Caco-2 (cell line): Measurements from ENCODE around the gene TRPM6. TPM values are rescaled to one million over a fixed set of nuclear protein-coding genes. Genes with fewer than 3 reads are reported as not detected.

Experiments used
- BruUV-seq: library from RNA; stranded (reverse); fragments of 400-500 nt; replicated peaks from 2 replicates; lab custom pipeline; 2021; lab: Mats Ljungman, UMichigan
- CTCF ChIA-PET: fragments of 300-600 bp; sonication (Branson Sonifier 250); formaldehyde crosslinking; loops from one replicate; lab custom pipeline; 2022; ENCODE audit warnings: antibody characterized with exemption; lab: Charles Lee
- POLR2A ChIA-PET: fragments of 300-600 bp; sonication (Branson Sonifier 250); formaldehyde crosslinking; loops from one replicate; lab custom pipeline; 2022; ENCODE audit warnings: antibody characterized with exemption; lab: Charles Lee
- DNase-seq, 2 experiments: peaks; one replicate each; pipeline versions ENCODE4 v3.0.0 to v3.0.0-alpha.2; 2020 to 2022
- H3K27me3 ChIP-seq: replicated peaks from 2 replicates; pipeline ENCODE4 v1.6.0; 2011; ENCODE audit warnings: low read length; ENCODE audit not compliant: control insufficient read depth, insufficient read depth
- H3K36me3 ChIP-seq: 2 replicates; pipeline ENCODE4 v1.5.1; 2011; ENCODE audit warnings: low read length; ENCODE audit not compliant: control insufficient read depth, insufficient read depth
- H3K4me1 ChIP-seq: fragments of 250-450 bp; sonication (Bioruptor Pico); 2 replicates; pipeline ENCODE4 v1.5.1; 2020; ENCODE audit warnings: mild to moderate bottlenecking
- H3K4me3 ChIP-seq: 2 replicates; pipeline ENCODE4 v1.5.1; 2011; ENCODE audit warnings: low read depth, mild to moderate bottlenecking, control low read depth, low read length
- H3K9me3 ChIP-seq: fragments of 250-450 bp; sonication (Bioruptor Pico); 2 replicates; pipeline ENCODE4 v1.5.1; 2020; ENCODE audit warnings: mild to moderate bottlenecking, moderate library complexity
- H3K27ac Mint-ChIP-seq: one replicate; pipeline ENCODE4 v1.8.0; 2022; ENCODE audit warnings: mixed read lengths; ENCODE audit not compliant: unreplicated experiment
- H3K27me3 Mint-ChIP-seq: one replicate; pipeline ENCODE4 v1.8.0; 2022; ENCODE audit warnings: mixed read lengths; ENCODE audit not compliant: insufficient read depth, unreplicated experiment
- H3K36me3 Mint-ChIP-seq: one replicate; pipeline ENCODE4 v1.8.0; 2022; ENCODE audit warnings: mild to moderate bottlenecking, mixed read lengths; ENCODE audit not compliant: insufficient read depth, unreplicated experiment
- H3K4me1 Mint-ChIP-seq: one replicate; pipeline ENCODE4 v1.8.0; 2022; ENCODE audit warnings: low read depth, mixed read lengths; ENCODE audit not compliant: unreplicated experiment
- H3K4me3 Mint-ChIP-seq: one replicate; pipeline ENCODE4 v1.8.0; 2022; ENCODE audit warnings: mild to moderate bottlenecking, moderate library complexity, mixed read lengths; ENCODE audit not compliant: unreplicated experiment
- H3K9me3 Mint-ChIP-seq: one replicate; pipeline ENCODE4 v1.8.0; 2022; ENCODE audit warnings: mixed read lengths; ENCODE audit not compliant: unreplicated experiment
- intact Hi-C: fragments of 100-400 bp; cut with micrococcal nuclease; formaldehyde crosslinking; loops from one replicate; pipeline ENCODE4 v1.10.0; 2022; ENCODE audit not compliant: unreplicated experiment
- total RNA-seq: library from RNA; stranded (reverse); gene quantifications from 2 replicates; pipeline ENCODE4 v1.2.3, GENCODE V29; 2022
- TF ChIP-seq, protein P1 (sequence below), 2 experiments: fragments of 200-600 bp in 1 of 2; IDR thresholded peaks; 1 replicate in 1 of 2; 2 replicates in 1 of 2; pipeline versions ENCODE4 v1.5.1 to v1.8.0; 2011 to 2022; ENCODE audit warnings: antibody characterized with exemption in 1 of 2, control low read depth in 1 of 2, inconsistent platforms in 1 of 2, low read depth in 1 of 2, low read length in 1 of 2, mild to moderate bottlenecking in 1 of 2, moderate library complexity in 1 of 2; ENCODE audit not compliant: insufficient read depth in 1 of 2, severe bottlenecking in 1 of 2, unreplicated experiment in 1 of 2

TRPM6 gene
- total RNA-seq, 1 experiment from 2014 or later = 5.0 TPM

DNA sequence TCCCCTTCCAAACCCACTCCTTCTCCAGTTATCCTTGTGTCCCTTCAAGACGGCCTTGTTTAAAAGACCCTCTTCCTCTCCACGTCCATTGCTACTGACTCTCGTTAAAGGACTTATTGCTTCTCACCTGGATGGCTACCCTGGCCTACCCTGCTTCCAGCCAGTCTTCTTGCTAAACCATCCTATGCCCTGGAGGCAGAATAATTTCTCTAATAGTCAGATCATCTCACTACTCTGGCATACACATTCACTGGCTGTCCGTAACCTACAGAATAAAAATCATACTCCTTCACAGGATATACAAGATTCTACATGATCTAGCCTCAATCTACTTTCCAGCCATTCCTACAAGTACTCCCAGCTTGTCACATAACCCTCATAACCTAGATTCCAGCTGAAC is 92.6 kb downstream of the TRPM6 start:
- CTCF ChIA-PET = no interaction called here
- intact Hi-C loops = no loop called here
- POLR2A ChIA-PET = no interaction called here
- TF ChIP-seq, protein P1, sequence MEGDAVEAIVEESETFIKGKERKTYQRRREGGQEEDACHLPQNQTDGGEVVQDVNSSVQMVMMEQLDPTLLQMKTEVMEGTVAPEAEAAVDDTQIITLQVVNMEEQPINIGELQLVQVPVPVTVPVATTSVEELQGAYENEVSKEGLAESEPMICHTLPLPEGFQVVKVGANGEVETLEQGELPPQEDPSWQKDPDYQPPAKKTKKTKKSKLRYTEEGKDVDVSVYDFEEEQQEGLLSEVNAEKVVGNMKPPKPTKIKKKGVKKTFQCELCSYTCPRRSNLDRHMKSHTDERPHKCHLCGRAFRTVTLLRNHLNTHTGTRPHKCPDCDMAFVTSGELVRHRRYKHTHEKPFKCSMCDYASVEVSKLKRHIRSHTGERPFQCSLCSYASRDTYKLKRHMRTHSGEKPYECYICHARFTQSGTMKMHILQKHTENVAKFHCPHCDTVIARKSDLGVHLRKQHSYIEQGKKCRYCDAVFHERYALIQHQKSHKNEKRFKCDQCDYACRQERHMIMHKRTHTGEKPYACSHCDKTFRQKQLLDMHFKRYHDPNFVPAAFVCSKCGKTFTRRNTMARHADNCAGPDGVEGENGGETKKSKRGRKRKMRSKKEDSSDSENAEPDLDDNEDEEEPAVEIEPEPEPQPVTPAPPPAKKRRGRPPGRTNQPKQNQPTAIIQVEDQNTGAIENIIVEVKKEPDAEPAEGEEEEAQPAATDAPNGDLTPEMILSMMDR (IDR thresholded peaks at IDR 0.05; ENCODE audit: insufficient read depth in 1 of 2, low read depth in 1 of 2, low read length in 1 of 2, severe bottlenecking in 1 of 2, unreplicated experiment in 1 of 2) = no peak
- Mint-ChIP-seq H3K36me3 (peaks cover 7% of the 10 kb centered on the region), H3K27ac (no peak overlapping the region), H3K4me3 (no peak overlapping the region), H3K9me3 (no peaks in the 10 kb centered on the region), H3K4me1 (no peaks in the 10 kb centered on the region), H3K27me3 (no peaks in the 10 kb centered on the region)
- BruUV-seq = no TSS peak
- Histone ChIP-seq H3K4me3 (no peak overlapping the region), H3K27me3 (no peaks in the 10 kb centered on the region), H3K9me3 (no peaks in the 10 kb centered on the region), H3K4me1 (no peaks in the 10 kb centered on the region), H3K36me3 (no peaks in the 10 kb centered on the region)
- DNase-seq = no peak

DNA sequence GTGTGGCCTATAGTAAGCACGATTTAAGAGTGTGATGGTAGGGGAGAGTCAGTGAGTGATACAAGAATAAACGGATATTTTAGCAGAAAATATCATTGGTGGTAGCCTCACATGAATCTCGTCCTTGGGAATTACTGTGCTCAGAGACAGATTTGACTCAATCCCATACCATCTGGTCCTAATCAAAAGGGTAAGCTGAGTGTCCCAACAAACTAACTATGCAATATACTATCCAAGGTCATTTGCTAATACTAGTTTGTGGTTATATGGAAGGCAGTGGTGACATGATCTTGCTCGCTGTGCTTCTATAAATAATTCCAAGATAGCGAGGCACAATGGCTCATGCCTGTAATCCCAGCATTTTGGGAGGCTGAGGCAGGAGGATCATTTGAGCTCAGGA is 103.2 kb downstream of the TRPM6 start:
- H3K4me3 ChIP-seq = no peak overlapping the region
- intact Hi-C loops = no loop called here
- no TSS peak for BruUV-seq
- no peaks in the 10 kb centered on the region for H3K9me3 ChIP-seq
- ChIA-PET CTCF (no interaction called here), POLR2A (no interaction called here)
- no peaks in the 10 kb centered on the region for H3K4me1 ChIP-seq
- Mint-ChIP-seq H3K4me1 (no peaks in the 10 kb centered on the region), H3K36me3 (no peaks in the 10 kb centered on the region), H3K9me3 (no peaks in the 10 kb centered on the region), H3K4me3 (no peak overlapping the region), H3K27me3 (no peaks in the 10 kb centered on the region), H3K27ac (no peak overlapping the region)
- no peaks in the 10 kb centered on the region for H3K27me3 ChIP-seq
- H3K36me3 ChIP-seq = no peaks in the 10 kb centered on the region
- TF ChIP-seq, protein P1 (IDR thresholded peaks at IDR 0.05; ENCODE audit: insufficient read depth in 1 of 2, low read depth in 1 of 2, low read length in 1 of 2, severe bottlenecking in 1 of 2, unreplicated experiment in 1 of 2) = no peak
- no peak for DNase-seq

DNA sequence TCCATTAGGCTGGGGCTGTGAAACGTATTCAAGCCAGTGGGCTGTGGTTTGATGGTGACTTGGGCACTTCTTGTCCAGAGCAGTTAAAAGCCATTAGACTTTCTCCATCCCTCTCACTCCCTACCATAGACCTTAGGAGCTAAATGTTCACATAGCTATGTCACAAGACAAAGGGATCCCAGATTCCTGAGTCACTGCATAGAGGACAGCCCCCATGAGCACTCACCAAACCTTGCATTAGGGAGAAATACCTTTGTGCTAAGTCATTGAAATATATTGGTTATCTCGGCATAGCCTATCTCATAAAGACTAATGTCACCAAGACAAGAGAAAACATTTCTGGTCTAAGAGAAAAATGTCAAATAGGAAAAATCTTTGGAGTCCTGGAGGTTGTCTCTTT is 104.3 kb downstream of the TRPM6 start:
- H3K4me3 ChIP-seq = no peak overlapping the region
- intact Hi-C loops = no loop called here
- no peaks in the 10 kb centered on the region for H3K36me3 ChIP-seq
- no peak for DNase-seq
- TF ChIP-seq, protein P1 (IDR thresholded peaks at IDR 0.05; ENCODE audit: insufficient read depth in 1 of 2, low read depth in 1 of 2, low read length in 1 of 2, severe bottlenecking in 1 of 2, unreplicated experiment in 1 of 2) = no peak
- Mint-ChIP-seq H3K27ac (no peak overlapping the region), H3K27me3 (no peaks in the 10 kb centered on the region), H3K36me3 (no peaks in the 10 kb centered on the region), H3K9me3 (no peaks in the 10 kb centered on the region), H3K4me3 (no peak overlapping the region), H3K4me1 (no peaks in the 10 kb centered on the region)
- H3K9me3 ChIP-seq = no peaks in the 10 kb centered on the region
- no TSS peak for BruUV-seq
- no peaks in the 10 kb centered on the region for H3K27me3 ChIP-seq
- POLR2A ChIA-PET = no interaction called here
- CTCF ChIA-PET = no interaction called here
- H3K4me1 ChIP-seq = no peaks in the 10 kb centered on the region
